HUDEP-2 (cell line): ENCODE results near the gene PRR12.

ENCODE experiments used
- DNase-seq, 76 experiments: peaks; one replicate each; lab custom pipeline; 2025; ENCODE audit not compliant: unreplicated experiment in 76 of 76; lab: John Stamatoyannopoulos, UW

Gene PRR12

GRCh38 chr19:49658566-49659442 lies 67.8 kb downstream of the PRR12 start:
- DNase-seq, result no peak

GRCh38 chr19:49660338-49660961 lies 69.5 kb downstream of the PRR12 start:
- no peak for DNase-seq

GRCh38 chr19:49662011-49662410 lies 71.0 kb downstream of the PRR12 start:
- no peak for DNase-seq

- no peak for DNase-seq
Measured at GRCh38 chr19:49663224-49663623, 72.2 kb downstream of the PRR12 start.

GRCh38 chr19:49664171-49665035 lies 73.4 kb downstream of the PRR12 start:
- peak in 70 of 76 experiments; percentile 19 to 96 (median 82) for DNase-seq

GRCh38 chr19:49665036-49665350 lies 74.0 kb downstream of the PRR12 start:
- DNase-seq, result peak in 3 of 76 experiments; percentile 35 to 61 (median 52)

- peak in 75 of 76 experiments; percentile 52 to 100 (median 99) for DNase-seq
Measured at GRCh38 chr19:49665351-49666119, 74.6 kb downstream of the PRR12 start, which contains the start of the genes BCL2L12 and IRF3. Gene BCL2L12, plus strand, starts transcription at chr19:49665933. Its CDS starts 760 bp downstream, at chr19:49666693. Gene IRF3, minus strand, starts transcription at chr19:49665857. Its CDS starts 1,019 bp downstream, at chr19:49664838.

- peak in 2 of 76 experiments; percentile 64 to 65 for DNase-seq
Measured at GRCh38 chr19:49666120-49666444, 75.1 kb downstream of the PRR12 start.

GRCh38 chr19:49667473-49667872 lies 76.5 kb downstream of the PRR12 start:
- DNase-seq, result no peak

GRCh38 chr19:49669516-49669915 lies 78.5 kb downstream of the PRR12 start:
- peak in 3 of 76 experiments; percentile 11 to 31 (median 23) for DNase-seq

GRCh38 chr19:49672131-49672919 lies 81.3 kb downstream of the PRR12 start:
- DNase-seq, result peak in 61 of 76 experiments; percentile 15 to 83 (median 59)
